ENCODE results near the gene TMEM169.
"Not testable (repeated sequence)": the region's sequence is repeated elsewhere in the genome, so short reads cannot be mapped to it uniquely, and the experiment has no call there.

TMEM169 gene

GRCh38 chr2:216072473-216072872 lies 9.2 kb upstream of the TMEM169 start:
- no peak for DNase-seq

- DNase-seq = no peak
Measured at GRCh38 chr2:216073773-216074172, 7.9 kb upstream of the TMEM169 start.

- DNase-seq = no peak
Measured at GRCh38 chr2:216074380-216074779, 7.3 kb upstream of the TMEM169 start.

GRCh38 chr2:216074794-216075193 lies 6.9 kb upstream of the TMEM169 start:
- no peak for DNase-seq

- no peak for DNase-seq
Measured at GRCh38 chr2:216075510-216076485, 5.9 kb upstream of the TMEM169 start.

- DNase-seq = no peak
Measured at GRCh38 chr2:216078776-216079175, 2.9 kb upstream of the TMEM169 start.

GRCh38 chr2:216080048-216080447 lies 1.7 kb upstream of the TMEM169 start:
- not testable (repeated sequence) for DNase-seq

GRCh38 chr2:216081012-216081411 lies 707 bp upstream of the TMEM169 start:
- no peak for DNase-seq

GRCh38 chr2:216082117-216082711 lies 495 bp downstream of the TMEM169 start:
- DNase-seq = no peak

GRCh38 chr2:216082805-216083204 lies 1.1 kb downstream of the TMEM169 start:
- DNase-seq = no peak

- peak; percentile 66 for DNase-seq
Measured at GRCh38 chr2:216083464-216084281, 2.0 kb downstream of the TMEM169 start.

GRCh38 chr2:216084547-216084946 lies 2.8 kb downstream of the TMEM169 start:
- DNase-seq = no peak

- no peak for DNase-seq
Measured at GRCh38 chr2:216086207-216086893, 4.6 kb downstream of the TMEM169 start.

- DNase-seq = peak; percentile 39
Measured at GRCh38 chr2:216090369-216090786, 8.7 kb downstream of the TMEM169 start.

GRCh38 chr2:216092646-216093045 lies 10.9 kb downstream of the TMEM169 start:
- DNase-seq = no peak

- no peak for DNase-seq
Measured at GRCh38 chr2:216094701-216095100, 13.0 kb downstream of the TMEM169 start.

GRCh38 chr2:216098421-216099334 lies 17.0 kb downstream of the TMEM169 start:
- DNase-seq = no peak

GRCh38 chr2:216101109-216101508 lies 19.4 kb downstream of the TMEM169 start:
- DNase-seq = no peak

- no peak for DNase-seq
Measured at GRCh38 chr2:216103213-216103612, 21.5 kb downstream of the TMEM169 start.

- DNase-seq = no peak
Measured at GRCh38 chr2:216104691-216105090, 23.0 kb downstream of the TMEM169 start.

GRCh38 chr2:216107320-216107719 lies 25.6 kb downstream of the TMEM169 start:
- no peak for DNase-seq

Data from fibroblast of skin of scalp (primary cell).